Fibroblast of upper back skin (primary cell): ENCODE results near the gene MED13L.
A peak's percentile ranks its signal among the peaks of the same experiment; 100 is the strongest.

Experiments used
- DNase-seq: peaks from one replicate; pipeline ENCODE4 v3.0.0-alpha.2; 2013

Gene MED13L

DNA sequence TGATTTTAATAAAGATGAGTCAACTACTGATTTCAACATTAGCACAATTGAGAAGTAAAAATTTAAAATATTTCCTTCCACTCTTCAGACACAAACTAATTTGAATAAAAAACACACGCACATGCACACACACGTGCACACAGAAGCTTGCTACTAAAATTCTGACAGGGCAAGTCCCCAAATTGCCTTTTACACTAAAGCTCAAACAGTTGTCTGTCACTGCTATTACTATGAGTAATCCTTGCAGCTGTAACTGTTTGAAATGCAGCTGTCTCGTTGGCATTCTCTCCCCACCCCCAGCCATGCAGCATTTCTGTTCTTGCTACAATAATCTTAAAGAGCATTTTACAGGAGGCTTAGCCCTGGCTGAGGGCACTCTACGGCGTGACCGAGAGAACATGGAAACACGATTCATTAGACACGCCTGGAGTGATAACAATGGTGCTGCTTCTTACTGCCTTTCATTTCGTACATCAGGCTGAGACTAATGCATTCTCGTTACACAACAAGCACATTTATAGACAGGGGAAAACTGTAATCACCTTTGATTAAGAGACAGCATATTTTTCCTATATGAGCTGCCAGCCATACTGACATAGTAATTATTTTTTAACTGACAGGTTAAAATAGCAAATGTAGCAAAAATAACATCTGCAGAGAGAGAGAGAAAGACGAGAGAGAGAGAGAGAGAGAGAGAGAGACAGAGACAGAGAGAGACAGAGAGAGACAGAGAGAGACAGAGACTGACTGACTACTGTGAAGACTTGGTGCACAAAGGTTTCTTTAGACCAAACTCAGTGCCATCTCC lies 153.8 kb downstream of the MED13L start:
- DNase-seq: peak; percentile 74

DNA sequence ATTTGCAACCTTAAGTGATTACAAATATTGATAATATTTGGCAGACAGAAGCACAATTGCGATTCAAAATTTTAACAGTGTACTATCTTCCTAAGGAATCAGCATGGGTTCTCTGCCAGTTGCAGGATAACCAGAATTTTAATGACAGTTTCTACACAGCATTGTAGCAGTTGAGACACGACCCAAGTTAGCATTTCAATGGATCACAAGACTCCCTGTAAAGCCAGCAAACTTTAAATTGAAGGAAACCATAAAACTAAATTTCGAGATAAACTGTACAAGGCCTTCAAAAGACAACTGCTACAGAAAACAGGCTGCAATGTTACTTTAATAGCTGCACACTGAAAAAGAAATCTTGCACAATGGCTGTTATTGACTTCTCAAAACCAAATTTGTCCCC lies 154.9 kb downstream of the MED13L start:
- DNase-seq: no peak

- DNase-seq: peak; percentile 74
Observed at GRCh38 chr12:116121453-116121871, 156.0 kb downstream of the MED13L start.

- no peak for DNase-seq
Observed at GRCh38 chr12:116116650-116117424, 160.7 kb downstream of the MED13L start.

DNA sequence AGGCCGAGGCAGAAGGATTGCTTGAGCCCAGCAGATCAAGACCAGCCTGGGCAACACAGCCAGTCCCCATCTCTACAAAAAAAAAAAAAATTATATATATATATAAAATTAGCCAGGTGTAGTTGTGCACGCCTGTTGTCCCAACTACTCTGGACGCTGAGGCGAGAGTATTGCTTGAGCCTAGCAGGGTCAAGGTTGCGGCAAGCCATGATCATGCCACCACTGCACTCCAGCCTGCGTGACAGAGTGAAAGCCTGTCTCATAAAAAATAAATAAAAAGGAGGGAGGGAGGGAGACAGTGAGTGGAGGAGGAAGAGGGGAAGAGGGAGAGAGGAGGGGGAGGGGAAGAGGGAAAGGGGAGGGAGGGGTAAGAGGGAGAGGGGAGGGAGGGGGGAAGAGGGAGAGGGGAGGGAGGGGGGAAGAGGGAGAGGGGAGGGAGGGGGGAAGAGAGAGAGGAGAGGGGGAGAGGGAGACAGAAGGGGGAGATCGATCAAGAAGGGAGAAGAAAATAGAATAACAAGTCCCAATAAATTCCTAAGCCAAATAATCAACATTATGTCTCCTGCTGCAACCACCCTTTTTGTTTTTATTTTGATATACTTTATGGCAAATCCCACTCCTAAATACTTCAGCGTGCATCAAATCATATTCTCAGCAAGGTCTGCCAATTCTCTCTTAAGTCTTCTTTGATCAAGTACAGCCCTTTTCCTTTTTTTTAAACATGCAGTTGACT lies 163.9 kb downstream of the MED13L start:
- no peak for DNase-seq

DNA sequence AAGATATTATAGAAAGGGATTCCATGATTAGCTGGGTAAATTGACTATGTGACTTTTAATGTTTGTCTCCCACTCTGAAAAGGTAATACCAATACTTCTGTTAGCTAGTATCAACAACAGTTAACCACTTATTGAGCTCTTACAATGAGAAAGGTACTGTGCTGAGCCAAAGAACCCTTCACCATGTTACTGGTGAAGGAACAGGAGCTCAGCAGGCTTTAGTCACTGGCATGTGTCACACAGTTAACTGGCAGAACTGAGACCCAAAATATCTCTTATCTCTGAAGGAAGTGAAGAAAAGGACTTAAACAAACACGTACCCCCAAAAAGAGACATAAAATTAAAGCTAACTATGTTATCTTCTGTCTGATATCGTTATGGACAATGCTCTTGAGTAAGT lies 170.6 kb downstream of the MED13L start:
- no peak for DNase-seq

DNA sequence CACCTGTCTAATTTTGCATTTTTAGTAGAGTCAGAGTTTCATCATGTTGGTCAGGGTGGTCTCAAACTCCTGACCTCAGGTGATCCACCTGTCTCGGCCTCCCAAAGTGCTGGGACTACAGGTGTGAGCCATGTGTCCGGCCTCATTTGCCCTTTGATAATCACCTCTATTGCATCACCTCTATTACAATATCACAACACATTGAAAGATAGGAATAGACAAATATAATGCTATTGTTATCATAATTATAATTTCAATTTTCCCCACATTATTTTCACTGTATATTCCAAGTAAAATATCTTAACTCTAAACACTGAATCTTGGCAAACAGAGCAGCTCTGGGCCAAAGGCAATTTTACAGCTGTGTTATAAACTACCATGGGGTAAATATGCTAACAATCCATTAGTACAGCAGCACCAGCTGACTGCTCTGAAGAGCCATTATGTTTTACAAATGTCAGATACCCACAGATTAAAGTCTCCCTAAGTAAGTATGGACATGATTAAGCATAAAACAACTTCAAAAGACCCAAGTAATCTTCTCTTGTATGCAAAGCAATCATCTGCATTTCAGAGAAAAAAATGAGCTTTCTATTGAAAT lies 173.2 kb downstream of the MED13L start:
- DNase-seq: no peak

DNA sequence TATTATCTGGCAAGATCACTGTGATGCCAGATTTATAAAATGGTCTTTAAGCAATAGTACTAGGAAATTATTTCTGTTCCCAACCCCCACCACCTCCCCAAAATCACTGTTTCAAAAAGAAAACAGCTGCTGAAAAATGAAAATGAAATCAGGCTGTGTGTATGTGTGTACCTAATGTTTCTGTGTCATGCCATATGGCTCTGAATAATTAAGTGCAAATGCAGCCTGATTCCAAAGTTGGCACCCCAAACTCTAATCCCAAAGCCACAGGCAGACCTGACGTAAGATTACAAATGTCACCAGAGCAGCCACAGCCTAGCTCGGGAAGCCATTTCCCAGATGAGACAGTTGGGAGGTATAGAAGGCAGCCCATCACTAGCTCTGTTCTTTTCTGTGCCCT lies 175.5 kb downstream of the MED13L start:
- DNase-seq: no peak

DNA sequence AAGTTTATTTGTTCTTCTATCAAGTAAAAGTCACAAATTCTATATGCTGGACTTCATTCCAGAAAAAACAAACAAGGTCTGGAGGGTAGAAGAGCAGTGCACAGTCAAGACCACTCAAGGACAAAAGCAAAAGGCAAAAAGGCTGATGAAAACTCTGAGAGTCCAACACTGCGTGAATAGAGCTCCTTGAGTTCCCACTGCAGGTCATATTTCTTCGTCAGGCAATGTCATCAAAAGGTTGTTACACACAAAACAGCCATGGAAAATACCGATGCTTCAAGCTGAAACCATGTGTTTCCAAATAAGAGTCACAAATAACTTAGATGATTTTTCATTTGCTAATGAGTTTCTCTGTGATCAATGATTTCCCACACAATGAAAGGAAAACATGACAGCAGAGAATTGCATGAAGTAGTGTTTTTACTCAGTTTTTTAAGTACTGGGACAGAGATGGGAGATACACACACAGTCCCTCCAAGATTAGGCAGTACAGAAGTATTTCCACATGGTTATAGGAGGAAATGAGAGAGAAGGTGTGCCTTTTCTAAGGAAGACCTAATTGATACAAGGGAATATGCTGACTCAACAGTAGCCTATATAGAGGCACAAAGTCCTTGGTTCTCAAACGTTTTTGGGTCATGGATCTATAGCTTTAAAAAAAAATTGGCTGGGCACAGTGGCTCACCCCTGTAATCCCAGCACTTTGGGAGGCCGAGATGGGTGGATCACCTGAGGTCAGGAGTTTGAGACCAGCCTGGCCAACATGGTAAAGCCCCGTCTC lies 177.7 kb downstream of the MED13L start:
- DNase-seq: no peak

GRCh38 chr12:116096874-116097273 lies 180.6 kb downstream of the MED13L start:
- no peak for DNase-seq

DNA sequence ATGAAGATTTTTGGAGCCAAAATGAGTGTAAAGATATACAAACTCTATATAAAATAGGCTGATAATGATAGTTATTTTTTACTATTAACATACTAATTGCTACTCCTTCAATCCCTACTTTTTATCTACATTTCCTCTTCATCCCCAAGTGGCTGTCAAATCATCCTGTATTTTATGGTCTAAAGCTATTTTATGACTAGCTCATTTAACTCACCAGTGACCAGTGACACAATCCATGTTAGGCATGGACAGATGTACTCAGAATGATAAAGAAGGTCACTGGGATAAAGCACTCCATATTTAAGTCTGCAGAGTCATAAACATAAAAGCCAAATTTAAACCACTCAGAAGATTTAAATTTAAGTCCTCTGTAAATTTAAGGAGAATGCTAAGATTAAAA lies 183.0 kb downstream of the MED13L start:
- DNase-seq: no peak

GRCh38 chr12:116093915-116094314 lies 183.6 kb downstream of the MED13L start:
- no peak for DNase-seq

GRCh38 chr12:116092776-116093175 lies 184.7 kb downstream of the MED13L start:
- DNase-seq: no peak

DNA sequence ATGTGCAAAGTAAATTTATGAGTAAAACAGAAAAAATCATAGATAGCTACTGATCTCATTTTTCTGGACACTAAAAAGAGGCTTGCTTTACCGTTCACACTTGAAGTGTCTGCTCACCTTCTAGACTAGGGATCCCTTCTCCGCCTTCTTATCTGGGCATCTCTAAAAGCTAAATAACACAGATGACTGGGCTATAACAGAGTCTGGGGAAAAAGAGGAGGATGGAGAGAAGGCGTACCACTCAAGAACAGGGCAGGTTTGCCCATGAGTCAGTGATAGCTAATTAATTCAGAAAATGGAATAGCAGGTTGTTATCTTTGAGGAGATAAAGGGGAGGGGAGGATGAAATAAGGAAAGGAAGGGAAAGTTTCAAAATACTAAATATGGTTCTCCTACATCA lies 185.3 kb downstream of the MED13L start:
- no peak for DNase-seq

DNA sequence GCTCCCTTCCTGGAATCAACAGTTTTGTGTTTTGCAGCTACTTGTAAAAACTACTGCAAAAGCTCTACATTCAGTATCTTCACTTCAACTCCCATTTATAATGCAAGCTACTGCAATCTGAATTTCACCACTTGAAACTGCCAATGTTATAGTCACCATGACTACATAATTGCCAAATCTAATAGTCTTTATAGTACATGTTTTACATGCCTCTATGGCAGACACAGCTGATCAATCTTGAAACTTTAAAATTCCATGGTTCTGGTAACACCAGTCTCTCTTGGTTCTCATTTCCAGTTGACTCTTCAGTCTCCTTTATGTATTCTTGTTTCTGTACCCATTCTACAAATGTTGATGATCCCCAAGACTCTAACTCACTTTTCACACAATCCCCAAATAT lies 185.9 kb downstream of the MED13L start:
- DNase-seq: peak; percentile 23

DNA sequence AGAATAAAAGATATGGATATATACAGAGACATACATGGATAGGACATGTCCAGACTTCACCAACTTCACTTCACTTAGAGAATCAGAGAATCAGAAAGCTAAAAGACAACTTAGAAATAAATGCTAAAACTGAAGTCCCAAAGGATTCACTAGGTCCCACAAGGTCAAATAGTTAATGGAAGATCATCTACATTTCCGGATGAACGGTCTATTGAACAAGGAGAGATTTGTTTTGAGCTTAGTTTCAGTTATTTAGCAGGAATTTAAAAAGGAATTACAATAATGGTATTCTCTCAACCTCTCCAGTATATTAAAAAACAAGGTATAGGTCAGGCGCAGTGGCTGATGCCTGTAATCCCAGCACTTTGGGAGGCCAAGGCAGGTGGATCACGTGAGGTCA lies 187.0 kb downstream of the MED13L start:
- DNase-seq: no peak

- no peak for DNase-seq
Observed at GRCh38 chr12:116089080-116089479, 188.4 kb downstream of the MED13L start.

- peak; percentile 12 for DNase-seq
Observed at GRCh38 chr12:116087962-116088361, 189.5 kb downstream of the MED13L start.

- no peak for DNase-seq
Observed at GRCh38 chr12:116087399-116087798, 190.1 kb downstream of the MED13L start.

- DNase-seq: no peak
Observed at GRCh38 chr12:116080415-116080814, 197.1 kb downstream of the MED13L start.

DNA sequence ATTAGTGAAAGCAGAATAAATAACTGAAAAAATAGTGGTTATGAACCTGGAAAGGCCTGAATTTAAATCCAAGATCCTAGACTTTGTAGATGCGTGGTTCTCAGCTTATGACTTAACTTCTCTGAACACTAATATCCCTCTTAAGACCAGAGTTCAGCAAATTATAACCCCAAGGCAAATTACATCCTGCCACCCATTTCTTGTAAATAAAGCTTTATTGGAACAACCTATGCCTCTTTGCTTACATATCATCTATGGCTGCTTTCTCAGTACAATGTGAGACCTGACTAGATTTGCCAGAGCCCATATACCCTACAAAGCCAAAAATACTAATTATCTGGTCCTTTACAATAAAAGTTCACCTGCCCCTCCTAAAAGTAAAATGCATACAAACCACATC lies 199.1 kb downstream of the MED13L start:
- no peak for DNase-seq

DNA sequence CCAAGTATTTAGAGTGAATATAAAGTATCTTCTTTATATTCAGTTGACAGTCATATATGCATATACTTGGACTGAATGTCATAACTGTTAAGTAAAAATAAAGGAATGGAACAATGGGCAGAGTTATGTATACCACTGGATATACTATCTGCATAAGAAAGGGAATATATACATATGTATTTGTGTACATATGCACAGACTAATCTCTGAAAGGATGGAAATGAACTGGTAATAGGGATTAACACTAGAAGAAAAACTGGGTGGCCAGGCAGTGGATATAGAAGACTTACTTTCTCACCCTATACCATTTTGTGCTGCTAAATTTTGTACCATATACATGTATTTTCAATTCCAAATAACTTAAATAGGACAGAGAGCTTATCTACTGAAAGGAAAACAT lies 200.1 kb downstream of the MED13L start:
- no peak for DNase-seq
